ENCODE results near the gene SELENOF.
"Not testable (repeated sequence)": the region's sequence is repeated elsewhere in the genome, so short reads cannot be mapped to it uniquely, and the experiment has no call there.

Gene SELENOF

DNA sequence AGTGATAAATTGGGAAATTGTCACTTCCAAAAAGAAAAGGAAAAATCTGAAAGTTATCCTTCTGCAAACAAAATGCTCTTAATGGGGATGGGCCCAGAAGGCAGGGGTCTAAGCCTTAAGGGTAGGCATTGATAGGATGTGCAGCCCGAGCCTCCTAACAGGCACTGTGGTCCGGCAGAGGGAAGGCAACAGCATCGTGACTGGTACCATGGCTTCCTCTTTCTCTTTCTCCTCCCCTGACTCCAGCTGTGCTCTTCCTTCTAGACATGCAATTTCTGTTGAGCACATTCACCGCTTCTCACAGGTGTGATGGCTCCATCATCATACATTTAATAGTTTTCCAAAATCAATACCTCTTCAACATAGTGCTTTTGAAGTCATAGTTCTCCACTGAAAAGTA lies 91.5 kb downstream of the SELENOF start:
- POLR2A ChIA-PET, result no interaction called here

GRCh38 chr1:86821956-86822355 lies 92.0 kb downstream of the SELENOF start:
- no peak for DNase-seq (ENCODE audit: extremely low spot score)
- POLR2A ChIA-PET, result no interaction called here
- TF ChIP-seq, protein P1, sequence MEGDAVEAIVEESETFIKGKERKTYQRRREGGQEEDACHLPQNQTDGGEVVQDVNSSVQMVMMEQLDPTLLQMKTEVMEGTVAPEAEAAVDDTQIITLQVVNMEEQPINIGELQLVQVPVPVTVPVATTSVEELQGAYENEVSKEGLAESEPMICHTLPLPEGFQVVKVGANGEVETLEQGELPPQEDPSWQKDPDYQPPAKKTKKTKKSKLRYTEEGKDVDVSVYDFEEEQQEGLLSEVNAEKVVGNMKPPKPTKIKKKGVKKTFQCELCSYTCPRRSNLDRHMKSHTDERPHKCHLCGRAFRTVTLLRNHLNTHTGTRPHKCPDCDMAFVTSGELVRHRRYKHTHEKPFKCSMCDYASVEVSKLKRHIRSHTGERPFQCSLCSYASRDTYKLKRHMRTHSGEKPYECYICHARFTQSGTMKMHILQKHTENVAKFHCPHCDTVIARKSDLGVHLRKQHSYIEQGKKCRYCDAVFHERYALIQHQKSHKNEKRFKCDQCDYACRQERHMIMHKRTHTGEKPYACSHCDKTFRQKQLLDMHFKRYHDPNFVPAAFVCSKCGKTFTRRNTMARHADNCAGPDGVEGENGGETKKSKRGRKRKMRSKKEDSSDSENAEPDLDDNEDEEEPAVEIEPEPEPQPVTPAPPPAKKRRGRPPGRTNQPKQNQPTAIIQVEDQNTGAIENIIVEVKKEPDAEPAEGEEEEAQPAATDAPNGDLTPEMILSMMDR (IDR thresholded peaks at IDR 0.05; ENCODE audit: control extremely low read depth, extremely low read depth, low read depth, missing control alignments), result no peak
- CTCF ChIA-PET, result interaction anchor here (1.3 to 1.5 kb wide), 2 partner anchors 12 to 263 kb away, joined by 3 to 7 read pairs; no protein-coding TSS in a partner anchor

More for the DNA sequence above, 91.5 kb downstream of the SELENOF start:
- no peak for DNase-seq (ENCODE audit: extremely low spot score)
- TF ChIP-seq, protein P1 (IDR thresholded peaks at IDR 0.05; ENCODE audit: control extremely low read depth, extremely low read depth, low read depth, missing control alignments), result no peak
- CTCF ChIA-PET, result interaction anchor here (4.5 kb wide), 1 partner anchor 261 kb away, joined by 24 read pairs; no protein-coding TSS in a partner anchor

- POLR2A ChIA-PET; CTCF ChIA-PET; DNase-seq (ENCODE audit: extremely low spot score): not testable (repeated sequence)
Measured at GRCh38 chr1:86819970-86820369, 94.0 kb downstream of the SELENOF start.

- CTCF ChIA-PET, result interaction anchor here (1.2 kb wide), 1 partner anchor 16 kb away, joined by 3 read pairs; no protein-coding TSS in a partner anchor
- DNase-seq (ENCODE audit: extremely low spot score); POLR2A ChIA-PET: not testable (repeated sequence)
Measured at GRCh38 chr1:86817246-86817826, 96.6 kb downstream of the SELENOF start.

GRCh38 chr1:86814118-86814517 lies 99.8 kb downstream of the SELENOF start:
- DNase-seq (ENCODE audit: extremely low spot score); POLR2A ChIA-PET: not testable (repeated sequence)
- CTCF ChIA-PET, result interaction anchor here (1.5 kb wide), 1 partner anchor 20 kb away, joined by 3 read pairs; no protein-coding TSS in a partner anchor
